Measurements from ENCODE around the gene KRTAP10-4.

DNA sequence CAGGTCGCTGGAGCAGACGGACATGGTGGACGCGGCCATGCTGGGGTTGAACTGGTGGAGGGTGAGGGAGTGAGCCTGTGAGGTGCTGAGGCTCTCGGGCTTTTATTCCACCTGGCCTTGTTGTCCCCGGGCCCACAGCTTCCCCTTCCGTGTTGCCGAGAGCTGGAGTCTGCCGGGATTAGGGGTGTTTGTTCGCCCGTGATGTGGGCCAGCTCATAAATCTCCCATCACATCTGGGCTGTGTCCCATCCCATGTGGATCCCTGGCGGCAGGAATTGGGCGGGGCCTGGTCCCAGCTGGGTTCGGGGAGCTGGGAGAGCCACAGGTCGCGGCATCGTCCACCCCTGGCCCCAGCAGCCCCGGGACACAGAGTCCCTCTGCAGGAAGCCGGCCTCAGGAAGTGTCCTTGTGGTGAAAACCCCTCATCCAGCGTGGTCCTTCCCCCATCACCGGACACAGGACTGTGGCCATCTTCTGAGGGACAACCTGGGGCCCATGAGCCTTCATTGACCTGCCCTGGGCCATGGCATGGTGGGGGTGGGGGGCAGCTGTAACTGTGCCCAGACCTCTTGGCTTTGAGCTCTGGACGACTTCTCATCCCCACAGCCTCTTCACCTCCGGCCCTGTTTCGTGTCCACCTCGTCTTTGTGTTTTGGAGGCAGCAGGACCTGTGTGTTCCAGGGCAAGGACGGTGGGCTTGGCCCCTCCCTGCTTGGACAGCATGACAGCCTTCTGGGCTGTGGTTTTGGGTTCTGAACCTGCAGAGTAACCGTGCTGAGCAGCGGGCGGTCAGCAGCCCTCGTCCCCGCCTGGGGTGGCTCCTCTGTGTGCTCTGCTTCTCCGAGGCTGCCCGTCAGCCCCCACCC is 19.1 kb downstream of the KRTAP10-4 start, which contains the start of gene KRTAP10-6:
- TF ChIP-seq CTCF (IDR thresholded peaks at IDR 0.05) (no peak), POLR2AphosphoS5 (IDR thresholded peaks at IDR 0.05) (no peak), EP300 (IDR thresholded peaks at IDR 0.05) (no peak)
